ENCODE results near the gene SLC38A8.

SLC38A8 gene

DNA sequence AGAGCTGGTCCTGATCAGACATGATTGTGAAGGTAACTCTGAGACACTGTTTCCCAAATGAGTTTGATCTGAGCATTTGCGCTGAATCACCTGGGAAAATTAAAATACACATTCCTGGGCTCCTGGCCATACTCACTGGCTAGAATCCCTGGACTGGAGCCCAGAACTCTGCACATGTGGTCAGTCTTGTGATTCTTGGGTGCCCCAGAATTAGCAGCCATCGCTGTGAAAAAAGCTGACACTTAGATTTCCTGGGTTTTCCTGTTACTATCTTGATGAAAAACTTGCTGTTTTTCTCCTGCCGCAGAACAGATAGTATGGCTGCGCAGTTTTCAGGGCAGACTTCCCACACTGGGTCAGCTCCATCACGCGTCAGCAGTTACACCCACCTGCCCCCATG lies 50.0 kb downstream of the SLC38A8 start:
- Histone ChIP-seq H3K9me3 (no peaks in the 10 kb centered on the region), H3K4me1 (ENCODE audit: control insufficient read depth in 1 of 2, insufficient read depth in 1 of 2, low read depth in 1 of 2, low read length in 1 of 2) (peaks cover 38 to 41% of the 10 kb centered on the region in 2 experiments)

DNA sequence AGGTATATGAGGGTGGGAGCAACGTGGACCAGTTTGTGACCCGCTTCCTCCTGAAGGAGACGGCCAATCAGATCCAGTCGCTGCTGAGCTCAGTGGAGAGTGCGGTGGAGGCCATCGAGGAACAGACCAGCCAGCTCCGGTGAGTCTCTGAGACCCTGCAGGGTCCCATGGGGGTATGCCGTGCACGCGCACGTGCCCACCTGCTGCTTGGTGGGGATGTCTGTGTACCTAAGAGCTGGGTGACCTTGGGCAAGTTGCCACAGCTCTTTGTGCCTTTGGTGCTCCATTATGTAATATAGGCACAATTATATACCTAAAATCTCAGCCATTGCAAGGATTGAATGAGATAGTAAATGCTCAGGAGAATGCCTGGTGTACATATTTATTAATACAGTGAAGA lies 52.1 kb downstream of the SLC38A8 start:
- Histone ChIP-seq H3K9me3 (no peaks in the 10 kb centered on the region), H3K36me3 (no peaks in the 10 kb centered on the region), H3K27ac (no peak overlapping the region), H3K4me3 (ENCODE audit: low read depth in 1 of 2, low read length in 1 of 2) (no peak overlapping the region), H3K27me3 (peaks cover 47% of the 10 kb centered on the region), H3K4me1 (ENCODE audit: control insufficient read depth in 1 of 2, insufficient read depth in 1 of 2, low read depth in 1 of 2, low read length in 1 of 2) (peaks cover 29 to 32% of the 10 kb centered on the region in 2 experiments)
- TF ChIP-seq, protein P1, sequence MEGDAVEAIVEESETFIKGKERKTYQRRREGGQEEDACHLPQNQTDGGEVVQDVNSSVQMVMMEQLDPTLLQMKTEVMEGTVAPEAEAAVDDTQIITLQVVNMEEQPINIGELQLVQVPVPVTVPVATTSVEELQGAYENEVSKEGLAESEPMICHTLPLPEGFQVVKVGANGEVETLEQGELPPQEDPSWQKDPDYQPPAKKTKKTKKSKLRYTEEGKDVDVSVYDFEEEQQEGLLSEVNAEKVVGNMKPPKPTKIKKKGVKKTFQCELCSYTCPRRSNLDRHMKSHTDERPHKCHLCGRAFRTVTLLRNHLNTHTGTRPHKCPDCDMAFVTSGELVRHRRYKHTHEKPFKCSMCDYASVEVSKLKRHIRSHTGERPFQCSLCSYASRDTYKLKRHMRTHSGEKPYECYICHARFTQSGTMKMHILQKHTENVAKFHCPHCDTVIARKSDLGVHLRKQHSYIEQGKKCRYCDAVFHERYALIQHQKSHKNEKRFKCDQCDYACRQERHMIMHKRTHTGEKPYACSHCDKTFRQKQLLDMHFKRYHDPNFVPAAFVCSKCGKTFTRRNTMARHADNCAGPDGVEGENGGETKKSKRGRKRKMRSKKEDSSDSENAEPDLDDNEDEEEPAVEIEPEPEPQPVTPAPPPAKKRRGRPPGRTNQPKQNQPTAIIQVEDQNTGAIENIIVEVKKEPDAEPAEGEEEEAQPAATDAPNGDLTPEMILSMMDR (IDR thresholded peaks at IDR 0.05), result no peak

More for the DNA sequence above, 50.0 kb downstream of the SLC38A8 start:
- H3K36me3 ChIP-seq, result no peaks in the 10 kb centered on the region
- peak overlapping the region; percentile 98 for H3K27ac ChIP-seq
- H3K4me3 ChIP-seq (ENCODE audit: low read depth in 1 of 2, low read length in 1 of 2), result no peak overlapping the region
- peaks cover 44% of the 10 kb centered on the region for H3K27me3 ChIP-seq
- TF ChIP-seq, protein P1 (IDR thresholded peaks at IDR 0.05), result no peak

DNA sequence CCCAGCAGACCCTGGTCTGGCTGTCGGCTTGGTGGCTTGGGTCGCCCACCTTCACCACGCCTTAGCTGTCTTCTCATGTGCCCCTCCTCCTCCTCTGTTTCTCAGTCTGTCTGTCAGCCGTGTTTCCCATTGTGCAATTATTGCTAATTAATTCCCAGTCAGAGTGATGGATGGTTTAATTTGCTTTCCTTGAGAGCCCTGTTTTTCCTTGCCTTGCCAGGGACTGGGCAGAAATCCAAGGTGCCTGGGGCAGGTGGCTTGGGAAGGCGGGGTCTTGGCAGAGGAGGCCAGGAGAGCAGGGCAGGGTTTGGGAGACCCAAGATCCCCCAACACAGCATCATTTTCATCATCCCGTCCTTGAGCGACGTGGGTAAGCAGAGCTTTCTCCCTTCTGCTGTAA lies 53.3 kb downstream of the SLC38A8 start:
- Histone ChIP-seq H3K4me3 (ENCODE audit: low read depth in 1 of 2, low read length in 1 of 2) (no peak overlapping the region), H3K9me3 (no peaks in the 10 kb centered on the region), H3K27ac (no peak overlapping the region), H3K4me1 (ENCODE audit: control insufficient read depth in 1 of 2, insufficient read depth in 1 of 2, low read depth in 1 of 2, low read length in 1 of 2) (peaks cover 17 to 20% of the 10 kb centered on the region in 2 experiments), H3K27me3 (peaks cover 47% of the 10 kb centered on the region), H3K36me3 (no peaks in the 10 kb centered on the region)
- TF ChIP-seq, protein P1 (IDR thresholded peaks at IDR 0.05), result no peak

DNA sequence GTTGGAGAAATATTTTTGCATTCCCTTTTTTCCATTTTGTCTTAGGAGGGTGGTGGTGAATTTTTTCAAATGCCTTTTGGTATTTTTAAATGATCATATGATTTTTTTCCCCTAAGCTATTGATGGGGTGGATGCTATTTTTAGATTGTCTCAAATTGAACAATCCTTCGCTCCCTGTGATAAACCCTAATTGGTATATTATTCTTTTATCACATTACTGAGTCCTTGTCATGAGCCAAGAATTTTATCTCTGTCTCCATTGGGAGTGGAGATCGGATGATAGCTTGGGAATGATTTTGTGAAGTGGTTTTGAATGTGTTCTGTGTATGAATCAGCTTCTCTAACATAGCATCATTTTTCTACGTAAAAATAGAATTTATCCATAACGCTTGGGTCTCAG lies 59.1 kb downstream of the SLC38A8 start:
- TF ChIP-seq, protein P1 (IDR thresholded peaks at IDR 0.05), result no peak
- no peak overlapping the region for H3K4me3 ChIP-seq (ENCODE audit: low read depth in 1 of 2, low read length in 1 of 2)
- peaks cover 31% of the 10 kb centered on the region for H3K27me3 ChIP-seq
- no peak overlapping the region for H3K27ac ChIP-seq
- no peaks in the 10 kb centered on the region for H3K4me1 ChIP-seq (ENCODE audit: control insufficient read depth in 1 of 2, insufficient read depth in 1 of 2, low read depth in 1 of 2, low read length in 1 of 2)
- H3K36me3 ChIP-seq, result no peaks in the 10 kb centered on the region
- no peaks in the 10 kb centered on the region for H3K9me3 ChIP-seq

DNA sequence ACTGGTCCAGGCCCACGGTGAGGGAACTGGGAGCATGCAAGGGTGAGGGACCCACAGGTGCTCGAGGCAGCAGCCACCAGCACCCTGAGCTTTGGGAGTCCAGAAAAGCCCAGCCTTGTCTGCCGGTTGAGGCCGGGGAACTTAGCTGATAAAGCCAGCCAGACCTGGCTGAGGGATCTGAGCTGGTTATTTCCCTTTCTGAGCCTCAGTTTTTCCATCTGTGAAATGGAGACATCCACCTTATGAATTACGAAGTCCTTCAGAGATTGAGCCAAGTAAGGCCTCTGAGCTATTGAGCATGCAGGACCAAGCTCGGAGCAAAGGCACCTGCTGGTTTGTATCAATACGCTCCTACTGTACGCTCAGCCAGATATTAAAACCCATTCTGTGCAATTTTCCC lies 60.8 kb downstream of the SLC38A8 start:
- Histone ChIP-seq H3K27me3 (peaks cover 14% of the 10 kb centered on the region), H3K36me3 (no peaks in the 10 kb centered on the region), H3K9me3 (peaks cover 7% of the 10 kb centered on the region), H3K4me1 (ENCODE audit: control insufficient read depth in 1 of 2, insufficient read depth in 1 of 2, low read depth in 1 of 2, low read length in 1 of 2) (no peaks in the 10 kb centered on the region), H3K27ac (no peak overlapping the region), H3K4me3 (ENCODE audit: low read depth in 1 of 2, low read length in 1 of 2) (no peak overlapping the region)
- TF ChIP-seq, protein P1 (IDR thresholded peaks at IDR 0.05), result no peak

- H3K4me1 ChIP-seq (ENCODE audit: control insufficient read depth in 1 of 2, insufficient read depth in 1 of 2, low read depth in 1 of 2, low read length in 1 of 2), result no peaks in the 10 kb centered on the region
- TF ChIP-seq, protein P1 (IDR thresholded peaks at IDR 0.05), result no peak
- H3K36me3 ChIP-seq, result no peaks in the 10 kb centered on the region
- H3K4me3 ChIP-seq (ENCODE audit: low read depth in 1 of 2, low read length in 1 of 2), result no peak overlapping the region
- peaks cover 7% of the 10 kb centered on the region for H3K9me3 ChIP-seq
- no peak overlapping the region for H3K27ac ChIP-seq
- peaks cover 10% of the 10 kb centered on the region for H3K27me3 ChIP-seq
These were observed 61.8 kb downstream of the SLC38A8 start for GRCh38 chr16:83980794-83981193.
